ENCODE measurements around the gene NMB.
A peak's percentile ranks its signal among the peaks of the same experiment; 100 is the strongest.

The NMB gene

GRCh38 chr15:84658080-84658787 lies at the start of gene NMB:
Gene NMB (minus strand): TSS chr15:84658199. CDS start chr15:84658152, 47 bp downstream.
- no peaks in the 10 kb centered on the region for H3K36me3 ChIP-seq
- TF ChIP-seq CTCF (IDR thresholded peaks at IDR 0.05): peak; percentile 53 to 72
- peak within 1 kb of the TSS; percentile 67 to 82 for H3K4me3 ChIP-seq
- peaks cover 0 to 34% (median 24%) of the 10 kb centered on the region in 4 donors for H3K4me1 ChIP-seq
- no peaks in the 10 kb centered on the region for H3K9me3 ChIP-seq
- DNase-seq: peak; percentile 78 to 90
- H3K27me3 ChIP-seq: no peaks in the 10 kb centered on the region
- H3K27ac ChIP-seq: peak within 1 kb of the TSS; percentile 92
- intact Hi-C loops (cut with DNase I; ENCODE audit: low total_unique reads): loop anchor here (5.0 kb wide), 3 partner anchors 89 to 269 kb away; partner anchors contain the start of genes ALPK3 and ZNF592

GRCh38 chr15:84703808-84704207 lies 45.8 kb upstream of the NMB start:
- no peak for DNase-seq
- TF ChIP-seq CTCF (IDR thresholded peaks at IDR 0.05): no peak
- Histone ChIP-seq H3K4me3 (no peak overlapping the region), H3K36me3 (no peaks in the 10 kb centered on the region), H3K4me1 (peaks cover 0 to 20% (median 9%) of the 10 kb centered on the region in 4 donors), H3K9me3 (no peaks in the 10 kb centered on the region), H3K27me3 (no peaks in the 10 kb centered on the region), H3K27ac (no peak overlapping the region)
- intact Hi-C loops (cut with DNase I; ENCODE audit: low total_unique reads): no loop called here

GRCh38 chr15:84702961-84703482 lies 45.0 kb upstream of the NMB start:
- peak overlapping the region; percentile 11 to 20 for H3K27ac ChIP-seq
- intact Hi-C loops (cut with DNase I; ENCODE audit: low total_unique reads): no loop called here
- peak; percentile 69 to 74 for DNase-seq

GRCh38 chr15:84699538-84700191 lies 41.7 kb upstream of the NMB start:
- intact Hi-C loops (cut with DNase I; ENCODE audit: low total_unique reads): no loop called here
- no peak for DNase-seq
- Histone ChIP-seq H3K4me1 (peaks cover 0 to 37% (median 10%) of the 10 kb centered on the region in 4 donors), H3K36me3 (no peaks in the 10 kb centered on the region), H3K27ac (no peak overlapping the region), H3K9me3 (no peaks in the 10 kb centered on the region), H3K27me3 (no peaks in the 10 kb centered on the region), H3K4me3 (no peak overlapping the region)
- TF ChIP-seq CTCF (IDR thresholded peaks at IDR 0.05): no peak

More at GRCh38 chr15:84702961-84703482, 45.0 kb upstream of the NMB start:
- no peak for TF ChIP-seq CTCF (IDR thresholded peaks at IDR 0.05)
- no peaks in the 10 kb centered on the region for H3K9me3 ChIP-seq
- no peak overlapping the region for H3K4me3 ChIP-seq
- peaks cover 0 to 20% (median 10%) of the 10 kb centered on the region in 4 donors for H3K4me1 ChIP-seq
- H3K27me3 ChIP-seq: no peaks in the 10 kb centered on the region
- no peaks in the 10 kb centered on the region for H3K36me3 ChIP-seq

- no peaks in the 10 kb centered on the region for H3K27me3 ChIP-seq
- no peak overlapping the region for H3K27ac ChIP-seq
- no peaks in the 10 kb centered on the region for H3K36me3 ChIP-seq
- intact Hi-C loops (cut with DNase I; ENCODE audit: low total_unique reads): no loop called here
- no peak for DNase-seq
- H3K9me3 ChIP-seq: no peaks in the 10 kb centered on the region
- H3K4me1 ChIP-seq: peaks cover 0 to 24% (median 2%) of the 10 kb centered on the region in 4 donors
- no peak overlapping the region for H3K4me3 ChIP-seq
- TF ChIP-seq CTCF (IDR thresholded peaks at IDR 0.05): no peak
These were observed 39.4 kb upstream of the NMB start for GRCh38 chr15:84697236-84697990.
